Measurements from ENCODE around the gene RNF121.

- TF ChIP-seq CTCF (conservative IDR thresholded peaks at IDR 0.05; ENCODE audit: low read length): no peak
- no peak for TF ChIP-seq EZH2phosphoT487 (IDR thresholded peaks at IDR 0.05; ENCODE audit: borderline replicate concordance)
These were observed 62.6 kb downstream of the RNF121 start for GRCh38 chr11:71991494-71991893.
